Measurements from ENCODE around the gene RCOR1. TPM values are rescaled to one million over a fixed set of nuclear protein-coding genes. Genes with fewer than 3 reads are reported as not detected.

The RCOR1 gene
- total and polyA plus RNA-seq, 2 of the 4 experiments (the other 2 are of a cell fraction): 9.0 to 11.2 TPM

DNA sequence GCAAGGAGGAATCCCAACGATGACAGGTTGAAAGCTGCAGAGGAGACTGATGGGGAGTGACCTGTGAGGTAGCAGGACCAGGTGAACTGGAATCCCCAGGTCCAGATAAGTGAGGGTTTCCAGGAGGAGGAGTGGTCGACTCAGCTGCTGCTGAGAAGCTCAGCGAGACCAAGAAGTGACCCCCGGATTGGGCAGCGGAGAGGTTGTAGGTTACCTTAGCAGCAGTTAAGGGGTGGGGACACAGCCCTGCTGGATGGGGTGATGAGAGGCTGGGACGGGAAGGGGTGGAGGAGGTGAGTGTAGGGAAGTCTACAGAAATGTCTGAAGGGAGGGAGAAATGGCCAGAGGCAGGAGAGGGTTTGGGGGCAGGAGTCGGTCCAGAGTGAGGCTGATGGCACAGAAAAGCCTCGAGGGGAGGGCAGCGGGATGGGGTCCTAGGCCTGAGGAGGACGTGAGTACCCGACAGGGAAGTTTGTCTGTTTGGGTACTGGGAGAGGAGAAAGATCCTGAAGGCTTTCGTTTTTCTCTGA, 2.6 kb upstream of the RCOR1 start:
- TF ChIP-seq RFX5 (IDR thresholded peaks at IDR 0.05; ENCODE audit: low read depth, low read length): no peak
- no peak for TF ChIP-seq MAFK (IDR thresholded peaks at IDR 0.05; ENCODE audit: low read depth, low read length)
- TF ChIP-seq, protein P1, sequence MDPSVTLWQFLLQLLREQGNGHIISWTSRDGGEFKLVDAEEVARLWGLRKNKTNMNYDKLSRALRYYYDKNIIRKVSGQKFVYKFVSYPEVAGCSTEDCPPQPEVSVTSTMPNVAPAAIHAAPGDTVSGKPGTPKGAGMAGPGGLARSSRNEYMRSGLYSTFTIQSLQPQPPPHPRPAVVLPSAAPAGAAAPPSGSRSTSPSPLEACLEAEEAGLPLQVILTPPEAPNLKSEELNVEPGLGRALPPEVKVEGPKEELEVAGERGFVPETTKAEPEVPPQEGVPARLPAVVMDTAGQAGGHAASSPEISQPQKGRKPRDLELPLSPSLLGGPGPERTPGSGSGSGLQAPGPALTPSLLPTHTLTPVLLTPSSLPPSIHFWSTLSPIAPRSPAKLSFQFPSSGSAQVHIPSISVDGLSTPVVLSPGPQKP (IDR thresholded peaks at IDR 0.05; ENCODE audit: borderline replicate concordance, low read depth, low read length): no peak
- TF ChIP-seq RCOR1 (IDR thresholded peaks at IDR 0.05; ENCODE audit: insufficient replicate concordance, low read length): no peak
- TF ChIP-seq, protein P2, sequence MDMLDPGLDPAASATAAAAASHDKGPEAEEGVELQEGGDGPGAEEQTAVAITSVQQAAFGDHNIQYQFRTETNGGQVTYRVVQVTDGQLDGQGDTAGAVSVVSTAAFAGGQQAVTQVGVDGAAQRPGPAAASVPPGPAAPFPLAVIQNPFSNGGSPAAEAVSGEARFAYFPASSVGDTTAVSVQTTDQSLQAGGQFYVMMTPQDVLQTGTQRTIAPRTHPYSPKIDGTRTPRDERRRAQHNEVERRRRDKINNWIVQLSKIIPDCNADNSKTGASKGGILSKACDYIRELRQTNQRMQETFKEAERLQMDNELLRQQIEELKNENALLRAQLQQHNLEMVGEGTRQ (IDR thresholded peaks at IDR 0.05; ENCODE audit: low read depth, low read length): no peak
- TF ChIP-seq POLR2A (IDR thresholded peaks at IDR 0.05; ENCODE audit: low read depth, low read length): no peak
- TF ChIP-seq CEBPB (IDR thresholded peaks at IDR 0.05; ENCODE audit: low read depth, low read length): no peak
- no peak for TF ChIP-seq NFE2L2 (IDR thresholded peaks at IDR 0.05; ENCODE audit: low read depth, low read length)
- no peak for TF ChIP-seq CHD1 (IDR thresholded peaks at IDR 0.05; ENCODE audit: low read depth, low read length)
- H2BK5ac ChIP-seq (ENCODE audit: low read depth, low read length, poor library complexity, severe bottlenecking): no peak overlapping the region
- peaks cover 8% of the 10 kb centered on the region for H3K9me1 ChIP-seq (ENCODE audit: insufficient read depth, low read length)
- POLR2A ChIA-PET (ENCODE audit: unreplicated experiment): no interaction called here
- DNase-seq (no peak), ATAC-seq (ENCODE audit: low read depth) (no peak)
- peaks cover 8% of the 10 kb centered on the region for H3K4me1 ChIP-seq (ENCODE audit: control insufficient read depth, insufficient read depth, low read length)
- no peak overlapping the region for H3K27ac ChIP-seq (ENCODE audit: insufficient read depth, low read length)
- 0 out of 2 replicates have a peak overlapping the region, but pooled peaks have one; percentile 12 for H2BK120ac ChIP-seq (ENCODE audit: low read depth, low read length)
- no peak overlapping the region for H3K4me3 ChIP-seq (ENCODE audit: insufficient read depth, low read depth, low read length)
- H3K4me2 ChIP-seq (ENCODE audit: low read depth, low read length): no peak overlapping the region
- dilution Hi-C loops (cut with HindIII; ENCODE audit: low sequenced_read_pairs, unreplicated experiment) (no loop called here), in situ Hi-C loops (cut with MboI; ENCODE audit: low sequenced_read_pairs) (no loop called here), intact Hi-C loops (cut with micrococcal nuclease) (loop anchor here (5.0 to 10.0 kb wide), 4 partner anchors 102 to 325 kb away; partner anchors contain the start of gene TRAF3)
- H4K5ac ChIP-seq (ENCODE audit: low read depth, low read length): no peak overlapping the region
- H3K79me1 ChIP-seq (ENCODE audit: low read depth in 1 of 2, low read length in 2 of 2): peaks cover 3 to 31% of the 10 kb centered on the region in 2 experiments; a peak in 3 of 4 replicates
- BruUV-seq (replicated peaks): no TSS peak
- 0 out of 2 replicates have a peak overlapping the region, but pooled peaks have one; percentile 10 for H3K23ac ChIP-seq (ENCODE audit: low read depth, low read length)
- no peak overlapping the region for H3K9ac ChIP-seq (ENCODE audit: low read depth, low read length)
- H3K9me3 ChIP-seq (ENCODE audit: control insufficient read depth, insufficient read depth, low read length): no peaks in the 10 kb centered on the region
- no peaks in the 10 kb centered on the region for H3K36me3 ChIP-seq (ENCODE audit: control insufficient read depth, insufficient read depth, low read length)
- peaks cover 17% of the 10 kb centered on the region for H4K20me1 ChIP-seq (ENCODE audit: insufficient read depth, low read length)
- H2AK5ac ChIP-seq (ENCODE audit: low read depth, low read length): peak overlapping the region; percentile 80
- H3K14ac ChIP-seq (replicated peaks; ENCODE audit: low read depth, low read length): no peak overlapping the region
- no peak overlapping the region for H3K56ac ChIP-seq (ENCODE audit: extremely low read depth, insufficient read depth, low read length)
- H2AFZ ChIP-seq (replicated peaks; ENCODE audit: low read length, poor library complexity): no peak overlapping the region
- peak overlapping the region; percentile 61 for H2AK9ac ChIP-seq (replicated peaks; ENCODE audit: low read depth, low read length, poor library complexity)
- 0 out of 2 replicates have a peak overlapping the region, but pooled peaks have one; percentile 42 for H2BK20ac ChIP-seq (ENCODE audit: low read depth, low read length)
- H3K18ac ChIP-seq (ENCODE audit: low read depth, low read length): no peak overlapping the region
- H3K4ac ChIP-seq (ENCODE audit: low read depth, low read length): peak overlapping the region; percentile 3; the same call in 1 of the 2 replicates
- no peaks in the 10 kb centered on the region for H3K27me3 ChIP-seq (ENCODE audit: control insufficient read depth, insufficient read depth, low read length)
- no peak overlapping the region for H2BK15ac ChIP-seq (ENCODE audit: low read depth, low read length)
- H4K91ac ChIP-seq (ENCODE audit: insufficient read depth, low read depth, low read length): no peak overlapping the region
- H4K8ac ChIP-seq (ENCODE audit: low read depth in 2 of 2, low read length in 2 of 2): no peak overlapping the region
- CTCF ChIA-PET: no interaction called here
- WGBS, 2 experiments (ENCODE audit: extremely low coverage in 2 of 2, insufficient read length in 1 of 2): 72% methylated on average over 8 of the region's 12 CpGs; no CpG with 5 or more reads in 1 of the 2 experiments
